Adrenal gland (tissue), 5 donors: ENCODE results near the gene DUSP22.

ENCODE experiments used
- POLR2A ChIP-seq, 2 donors: fragments of 450-650 bp; IDR thresholded peaks; one replicate each; pipeline ENCODE4 v1.6.1; 2017; ENCODE audit warnings: antibody characterized with exemption in 2 of 2, mild to moderate bottlenecking in 2 of 2, moderate library complexity in 1 of 2
- TF ChIP-seq, protein P1 (sequence below), 6 experiments: fragments of 450-650 bp in 4 of 6; fragments of 200-600 bp in 2 of 6; sonication (generic) in 1 of 6; IDR thresholded peaks; 1 replicate in 5 of 6; 2 replicates in 1 of 6; pipeline versions ENCODE4 v1.5.1 to v1.8.0; 2016 to 2021; ENCODE audit warnings: antibody characterized with exemption in 6 of 6, mild to moderate bottlenecking in 2 of 6, moderate library complexity in 1 of 6
- donor health status: DM: no; HTN: no; CAD: no.

DNA sequence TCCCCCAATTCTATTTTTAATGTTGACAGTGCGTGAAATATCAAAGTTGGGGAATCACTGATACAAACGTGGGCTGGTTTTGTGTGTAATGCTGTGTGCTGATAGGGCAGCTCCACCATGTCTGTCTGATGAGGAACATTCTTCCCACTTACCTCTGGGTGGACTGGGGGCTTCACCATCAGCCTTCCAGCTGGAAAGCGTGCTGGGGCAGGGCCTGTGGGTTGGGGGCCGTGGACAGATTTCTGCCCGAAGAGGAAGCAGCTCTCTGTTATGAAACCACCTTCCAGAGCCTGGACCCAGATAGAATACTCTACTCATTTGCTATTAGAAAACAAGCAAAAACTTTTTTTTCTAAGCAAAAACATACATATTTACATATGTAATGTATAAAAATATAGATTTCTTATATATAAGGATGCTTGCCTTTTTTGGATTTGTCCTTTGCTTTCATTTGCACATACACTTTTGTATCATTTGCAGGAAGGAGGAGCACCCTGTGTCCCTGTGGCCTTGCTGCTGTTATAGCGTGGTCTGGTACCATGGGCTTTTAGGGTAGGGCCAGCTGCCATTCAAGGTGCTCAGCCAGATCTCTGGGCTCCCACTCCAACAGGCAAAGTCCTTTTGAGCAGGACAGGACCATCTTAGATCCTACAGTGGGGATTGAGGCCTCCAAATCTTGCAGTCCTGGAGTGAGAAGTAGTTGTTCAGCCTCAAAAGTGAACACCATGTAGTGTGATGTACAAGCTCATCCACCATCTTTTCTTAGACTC, 48.1 kb downstream of the DUSP22 start:
- TF ChIP-seq, protein P1, sequence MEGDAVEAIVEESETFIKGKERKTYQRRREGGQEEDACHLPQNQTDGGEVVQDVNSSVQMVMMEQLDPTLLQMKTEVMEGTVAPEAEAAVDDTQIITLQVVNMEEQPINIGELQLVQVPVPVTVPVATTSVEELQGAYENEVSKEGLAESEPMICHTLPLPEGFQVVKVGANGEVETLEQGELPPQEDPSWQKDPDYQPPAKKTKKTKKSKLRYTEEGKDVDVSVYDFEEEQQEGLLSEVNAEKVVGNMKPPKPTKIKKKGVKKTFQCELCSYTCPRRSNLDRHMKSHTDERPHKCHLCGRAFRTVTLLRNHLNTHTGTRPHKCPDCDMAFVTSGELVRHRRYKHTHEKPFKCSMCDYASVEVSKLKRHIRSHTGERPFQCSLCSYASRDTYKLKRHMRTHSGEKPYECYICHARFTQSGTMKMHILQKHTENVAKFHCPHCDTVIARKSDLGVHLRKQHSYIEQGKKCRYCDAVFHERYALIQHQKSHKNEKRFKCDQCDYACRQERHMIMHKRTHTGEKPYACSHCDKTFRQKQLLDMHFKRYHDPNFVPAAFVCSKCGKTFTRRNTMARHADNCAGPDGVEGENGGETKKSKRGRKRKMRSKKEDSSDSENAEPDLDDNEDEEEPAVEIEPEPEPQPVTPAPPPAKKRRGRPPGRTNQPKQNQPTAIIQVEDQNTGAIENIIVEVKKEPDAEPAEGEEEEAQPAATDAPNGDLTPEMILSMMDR (IDR thresholded peaks at IDR 0.05) = no peak
- TF ChIP-seq POLR2A (IDR thresholded peaks at IDR 0.05) = no peak
